ENCODE data around the gene FTCD. TPM values are rescaled to one million over a fixed set of nuclear protein-coding genes. Genes with fewer than 3 reads are reported as not detected.

The FTCD gene
- total and polyA plus RNA-seq, 2 of the 8 experiments (the other 6 are each of a cell fraction or from before 2014, with no cell fraction given): 3.3 to 4.9 TPM

GRCh38 chr21:46149205-46149901, 6.0 kb downstream of the FTCD start (continued):
- TF ChIP-seq HDAC6 (IDR thresholded peaks at IDR 0.05; ENCODE audit: low read depth, low read length) (no peak), JUND (IDR thresholded peaks at IDR 0.05; ENCODE audit: low read length) (no peak), KDM4A (IDR thresholded peaks at IDR 0.05; ENCODE audit: low read depth, low read length, severe bottlenecking) (no peak), ASH2L (IDR thresholded peaks at IDR 0.05; ENCODE audit: low read length) (no peak)
- TF ChIP-seq, protein P1, sequence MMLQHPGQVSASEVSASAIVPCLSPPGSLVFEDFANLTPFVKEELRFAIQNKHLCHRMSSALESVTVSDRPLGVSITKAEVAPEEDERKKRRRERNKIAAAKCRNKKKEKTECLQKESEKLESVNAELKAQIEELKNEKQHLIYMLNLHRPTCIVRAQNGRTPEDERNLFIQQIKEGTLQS (IDR thresholded peaks at IDR 0.05; ENCODE audit: insufficient read depth, low read depth, low read length): no peak

Data from H1 (cell line).